Measurements from ENCODE around the gene FAR1.
A peak's percentile ranks its signal among the peaks of the same experiment; 100 is the strongest.

FAR1 gene

GRCh38 chr11:13661074-13661623 is 7.3 kb upstream of the FAR1 start:
- Histone ChIP-seq H2AFZ (ENCODE audit: low read depth, low read length) (no peak overlapping the region), H3K36me3 (ENCODE audit: insufficient read depth, low read length) (no peaks in the 10 kb centered on the region), H3K9me3 (ENCODE audit: low read length) (no peaks in the 10 kb centered on the region)

GRCh38 chr11:13663631-13664071 is 4.8 kb upstream of the FAR1 start:
- H3K9me3 ChIP-seq (ENCODE audit: low read length) = no peaks in the 10 kb centered on the region
- peaks cover 5% of the 10 kb centered on the region for H3K4me1 ChIP-seq (ENCODE audit: insufficient read depth, low read length)
- H3K27me3 ChIP-seq (ENCODE audit: insufficient read depth, low read length) = no peaks in the 10 kb centered on the region
- no peaks in the 10 kb centered on the region for H3K36me3 ChIP-seq (ENCODE audit: insufficient read depth, low read length)
- H2AFZ ChIP-seq (ENCODE audit: low read depth, low read length) = no peak overlapping the region
- no peak overlapping the region for H3K4me3 ChIP-seq (ENCODE audit: low read length)

More at GRCh38 chr11:13661074-13661623, 7.3 kb upstream of the FAR1 start:
- no peaks in the 10 kb centered on the region for H3K27me3 ChIP-seq (ENCODE audit: insufficient read depth, low read length)
- no peak overlapping the region for H3K4me3 ChIP-seq (ENCODE audit: low read length)
- H3K4me1 ChIP-seq (ENCODE audit: insufficient read depth, low read length) = no peaks in the 10 kb centered on the region

- Histone ChIP-seq H3K9me3 (ENCODE audit: low read length) (no peaks in the 10 kb centered on the region), H2AFZ (ENCODE audit: low read depth, low read length) (no peak overlapping the region), H3K4me3 (ENCODE audit: low read length) (no peak overlapping the region), H3K27me3 (ENCODE audit: insufficient read depth, low read length) (no peaks in the 10 kb centered on the region), H3K36me3 (ENCODE audit: insufficient read depth, low read length) (no peaks in the 10 kb centered on the region), H3K4me1 (ENCODE audit: insufficient read depth, low read length) (peaks cover 5% of the 10 kb centered on the region)
These were observed 4.1 kb upstream of the FAR1 start for GRCh38 chr11:13664351-13664750.

GRCh38 chr11:13666708-13667107 is 1.8 kb upstream of the FAR1 start:
- Histone ChIP-seq H2AFZ (ENCODE audit: low read depth, low read length) (no peak overlapping the region), H3K4me1 (ENCODE audit: insufficient read depth, low read length) (peaks cover 14% of the 10 kb centered on the region), H3K9me3 (ENCODE audit: low read length) (no peaks in the 10 kb centered on the region), H3K36me3 (ENCODE audit: insufficient read depth, low read length) (no peaks in the 10 kb centered on the region), H3K4me3 (ENCODE audit: low read length) (no peak overlapping the region), H3K27me3 (ENCODE audit: insufficient read depth, low read length) (no peaks in the 10 kb centered on the region)

- H3K27me3 ChIP-seq (ENCODE audit: insufficient read depth, low read length) = no peaks in the 10 kb centered on the region
- H3K4me3 ChIP-seq (ENCODE audit: low read length) = peak overlapping the region; percentile 97
- H3K4me1 ChIP-seq (ENCODE audit: insufficient read depth, low read length) = peaks cover 14% of the 10 kb centered on the region
- H2AFZ ChIP-seq (ENCODE audit: low read depth, low read length) = peak overlapping the region; percentile 98
- H3K36me3 ChIP-seq (ENCODE audit: insufficient read depth, low read length) = no peaks in the 10 kb centered on the region
- no peaks in the 10 kb centered on the region for H3K9me3 ChIP-seq (ENCODE audit: low read length)
These were observed 1.2 kb upstream of the FAR1 start for GRCh38 chr11:13667245-13667644.

GRCh38 chr11:13667795-13668101 is 720 bp upstream of the FAR1 start:
- Histone ChIP-seq H3K4me1 (ENCODE audit: insufficient read depth, low read length) (peaks cover 14% of the 10 kb centered on the region), H3K36me3 (ENCODE audit: insufficient read depth, low read length) (peaks cover 3% of the 10 kb centered on the region), H3K4me3 (ENCODE audit: low read length) (peak overlapping the region; percentile 97), H3K27me3 (ENCODE audit: insufficient read depth, low read length) (no peaks in the 10 kb centered on the region), H3K9me3 (ENCODE audit: low read length) (no peaks in the 10 kb centered on the region), H2AFZ (ENCODE audit: low read depth, low read length) (peak overlapping the region; percentile 98)

GRCh38 chr11:13668957-13669521 is 571 bp downstream of the FAR1 start:
- Histone ChIP-seq H3K9me3 (ENCODE audit: low read length) (no peaks in the 10 kb centered on the region), H3K36me3 (ENCODE audit: insufficient read depth, low read length) (peaks cover 4% of the 10 kb centered on the region), H2AFZ (ENCODE audit: low read depth, low read length) (peak overlapping the region; percentile 94), H3K27me3 (ENCODE audit: insufficient read depth, low read length) (no peaks in the 10 kb centered on the region), H3K4me3 (ENCODE audit: low read length) (peak overlapping the region; percentile 97), H3K4me1 (ENCODE audit: insufficient read depth, low read length) (peaks cover 14% of the 10 kb centered on the region)

- Histone ChIP-seq H3K36me3 (ENCODE audit: insufficient read depth, low read length) (peaks cover 4% of the 10 kb centered on the region), H2AFZ (ENCODE audit: low read depth, low read length) (peak overlapping the region; percentile 94), H3K9me3 (ENCODE audit: low read length) (no peaks in the 10 kb centered on the region), H3K4me3 (ENCODE audit: low read length) (peak overlapping the region; percentile 97), H3K27me3 (ENCODE audit: insufficient read depth, low read length) (no peaks in the 10 kb centered on the region), H3K4me1 (ENCODE audit: insufficient read depth, low read length) (peaks cover 14% of the 10 kb centered on the region)
These were observed 1.3 kb downstream of the FAR1 start for GRCh38 chr11:13669544-13670488.

GRCh38 chr11:13672576-13673210 is 4.2 kb downstream of the FAR1 start:
- Histone ChIP-seq H3K36me3 (ENCODE audit: insufficient read depth, low read length) (peaks cover 4% of the 10 kb centered on the region), H3K27me3 (ENCODE audit: insufficient read depth, low read length) (no peaks in the 10 kb centered on the region), H3K4me3 (ENCODE audit: low read length) (no peak overlapping the region), H2AFZ (ENCODE audit: low read depth, low read length) (no peak overlapping the region), H3K9me3 (ENCODE audit: low read length) (no peaks in the 10 kb centered on the region), H3K4me1 (ENCODE audit: insufficient read depth, low read length) (peaks cover 9% of the 10 kb centered on the region)

- H2AFZ ChIP-seq (ENCODE audit: low read depth, low read length) = no peak overlapping the region
These were observed 6.5 kb downstream of the FAR1 start for GRCh38 chr11:13674799-13675509.

GRCh38 chr11:13676576-13676975 is 8.1 kb downstream of the FAR1 start:
- no peak overlapping the region for H3K4me3 ChIP-seq (ENCODE audit: low read length)
- H3K36me3 ChIP-seq (ENCODE audit: insufficient read depth, low read length) = peaks cover 4% of the 10 kb centered on the region
- no peaks in the 10 kb centered on the region for H3K27me3 ChIP-seq (ENCODE audit: insufficient read depth, low read length)
- no peak overlapping the region for H2AFZ ChIP-seq (ENCODE audit: low read depth, low read length)
- H3K4me1 ChIP-seq (ENCODE audit: insufficient read depth, low read length) = peaks cover 4% of the 10 kb centered on the region
- H3K9me3 ChIP-seq (ENCODE audit: low read length) = peaks cover 4% of the 10 kb centered on the region

More at GRCh38 chr11:13674799-13675509, 6.5 kb downstream of the FAR1 start:
- Histone ChIP-seq H3K27me3 (ENCODE audit: insufficient read depth, low read length) (no peaks in the 10 kb centered on the region), H3K36me3 (ENCODE audit: insufficient read depth, low read length) (peaks cover 4% of the 10 kb centered on the region), H3K9me3 (ENCODE audit: low read length) (no peaks in the 10 kb centered on the region), H3K4me1 (ENCODE audit: insufficient read depth, low read length) (peaks cover 3% of the 10 kb centered on the region), H3K4me3 (ENCODE audit: low read length) (no peak overlapping the region)

- no peaks in the 10 kb centered on the region for H3K27me3 ChIP-seq (ENCODE audit: insufficient read depth, low read length)
- peaks cover 4% of the 10 kb centered on the region for H3K9me3 ChIP-seq (ENCODE audit: low read length)
- no peak overlapping the region for H2AFZ ChIP-seq (ENCODE audit: low read depth, low read length)
- H3K4me1 ChIP-seq (ENCODE audit: insufficient read depth, low read length) = peaks cover 4% of the 10 kb centered on the region
- no peak overlapping the region for H3K4me3 ChIP-seq (ENCODE audit: low read length)
- H3K36me3 ChIP-seq (ENCODE audit: insufficient read depth, low read length) = no peaks in the 10 kb centered on the region
These were observed 11.3 kb downstream of the FAR1 start for GRCh38 chr11:13679768-13680167.
